Adipose tissue (tissue), 3 donors: ENCODE measurements around the gene PLD2. TPM values are rescaled to one million over a fixed set of nuclear protein-coding genes. Genes with fewer than 3 reads are reported as not detected.
"Not testable (repeated sequence)": the region's sequence is repeated elsewhere in the genome, so short reads cannot be mapped to it uniquely, and the experiment has no call there.

Experiments
- H3K27ac ChIP-seq: one replicate; pipeline ENCODE4 v1.5.1; 2013; ENCODE audit warnings: low read depth, low read length
- WGBS, 3 donors: extraction: QIAGEN DNeasy Blood & Tissue Kit; methylation state at CpG; one replicate each; pipeline ENCODE4 v1.1.7; 2013; 5-methylcytosine and 5-hydroxymethylcytosine counted together
- polyA plus RNA-seq, 3 donors: library from polyadenylated mRNA; stranded (reverse); fragments of 200-250 nt; gene quantifications; one replicate each; pipeline ENCODE4 v1.2.3, GENCODE V29; 2013
- donor health status: healthy with polysubstance abuse.
- donor health status: Bipolar disorder and iron deficiency.
- donor health status: healthy.

The PLD2 gene
- polyA plus RNA-seq, 3 donors, result 14.4 to 32.1 (median 16.0) TPM

DNA sequence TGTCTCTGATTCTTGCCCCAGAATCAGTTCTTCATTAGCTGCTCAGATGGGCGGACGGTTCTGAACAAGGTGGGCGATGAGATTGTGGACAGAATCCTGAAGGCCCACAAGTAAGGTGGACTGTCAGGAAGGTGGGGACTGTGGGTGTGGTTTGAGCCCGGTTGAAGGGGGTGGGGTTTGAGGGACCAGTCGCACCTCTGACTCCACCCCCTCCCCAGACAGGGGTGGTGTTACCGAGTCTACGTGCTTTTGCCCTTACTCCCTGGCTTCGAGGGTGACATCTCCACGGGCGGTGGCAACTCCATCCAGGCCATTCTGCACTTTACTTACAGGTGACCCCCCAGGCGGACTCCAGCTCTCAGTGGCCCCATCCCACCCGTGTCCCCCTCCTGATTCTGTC lies 11.3 kb downstream of the PLD2 start:
- no peak overlapping the region for H3K27ac ChIP-seq
- WGBS, 3 donors, result 78 to 83% (median 79%) methylated on average over 10 to 12 of the region's 12 CpGs

DNA sequence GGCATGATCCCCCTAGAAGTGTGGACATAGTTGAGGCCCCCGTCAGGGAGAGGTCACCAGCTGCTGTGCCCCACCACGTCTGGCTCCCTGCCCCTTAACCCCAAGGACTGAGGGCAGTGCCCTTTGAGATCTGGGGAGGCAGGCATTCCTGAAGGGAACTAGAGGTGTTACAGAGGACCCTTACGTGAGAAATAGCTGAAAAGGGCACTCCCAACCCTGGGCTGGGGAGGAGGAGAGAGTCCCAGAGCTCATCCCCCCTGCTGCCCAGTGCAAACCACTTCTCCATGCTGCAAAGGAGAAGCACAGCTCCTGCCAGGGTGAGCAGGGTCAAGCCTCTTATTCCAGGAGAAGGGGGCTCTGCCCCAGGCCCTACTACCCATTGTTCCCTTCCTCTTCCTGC lies 15.9 kb downstream of the PLD2 start:
- 73 to 86% (median 77%) methylated on average over 3 of the region's 3 CpGs for WGBS, 3 donors
- no peak overlapping the region for H3K27ac ChIP-seq

DNA sequence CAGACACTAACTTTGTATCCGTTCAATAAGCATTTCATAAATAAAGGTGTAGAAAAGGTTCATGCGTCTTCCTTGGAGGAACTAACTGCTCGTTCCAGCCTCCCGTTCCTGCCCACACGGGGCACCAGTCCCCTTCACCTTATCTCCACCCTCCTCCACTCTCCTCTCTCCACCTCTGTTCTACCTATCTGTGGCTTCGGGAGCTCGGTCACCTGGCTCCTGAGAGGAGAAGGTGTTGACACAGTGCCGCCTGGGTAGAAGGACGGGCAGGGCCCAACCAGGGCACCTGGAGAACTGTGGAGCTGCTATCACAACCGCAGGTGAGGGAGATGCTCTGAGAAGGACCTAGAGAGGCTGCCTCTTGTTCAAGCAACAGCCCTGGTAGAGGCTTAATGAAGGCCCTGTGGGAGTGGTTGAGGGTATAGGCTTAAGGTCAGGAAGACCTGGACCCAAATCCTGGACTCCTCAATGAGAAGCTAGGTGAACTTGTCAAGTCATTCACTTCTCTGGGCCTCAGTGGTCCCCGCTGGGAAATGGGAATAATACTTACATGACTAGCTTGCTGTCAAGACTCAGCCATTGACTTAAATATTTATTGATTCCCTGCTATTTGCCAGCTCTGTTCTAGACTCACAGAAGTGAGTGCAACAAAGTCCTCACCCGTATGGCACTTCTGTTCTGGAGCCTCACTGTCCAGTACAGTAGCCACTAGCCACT lies 16.6 kb downstream of the PLD2 start:
- H3K27ac ChIP-seq, result no peak overlapping the region
- 52 to 79% (median 74%) methylated on average over 12 of the region's 12 CpGs for whole genome bisulfite sequencing, 3 donors

DNA sequence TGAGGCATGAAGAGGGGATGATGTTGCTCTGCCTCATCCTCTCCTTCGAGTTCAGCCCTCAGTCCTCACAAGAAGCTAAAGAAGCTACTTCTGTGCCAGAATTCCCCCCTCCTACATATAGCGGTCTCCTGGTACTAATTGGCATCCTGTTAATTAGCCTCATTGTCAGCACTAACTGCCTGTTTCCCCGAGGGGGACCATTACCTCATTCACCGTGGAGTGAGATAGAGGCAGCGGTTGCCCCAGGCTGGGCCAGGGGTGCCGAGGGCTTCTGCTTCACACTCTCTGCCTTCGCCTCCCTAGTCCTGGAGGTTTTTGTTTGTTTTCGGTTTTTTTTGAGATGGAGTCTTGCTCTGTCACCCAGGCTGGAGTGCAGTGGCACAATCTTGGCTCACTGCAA lies 20.4 kb downstream of the PLD2 start:
- WGBS, 3 donors, result 72 to 75% (median 74%) methylated on average over 8 of the region's 8 CpGs
- no peak overlapping the region for H3K27ac ChIP-seq

DNA sequence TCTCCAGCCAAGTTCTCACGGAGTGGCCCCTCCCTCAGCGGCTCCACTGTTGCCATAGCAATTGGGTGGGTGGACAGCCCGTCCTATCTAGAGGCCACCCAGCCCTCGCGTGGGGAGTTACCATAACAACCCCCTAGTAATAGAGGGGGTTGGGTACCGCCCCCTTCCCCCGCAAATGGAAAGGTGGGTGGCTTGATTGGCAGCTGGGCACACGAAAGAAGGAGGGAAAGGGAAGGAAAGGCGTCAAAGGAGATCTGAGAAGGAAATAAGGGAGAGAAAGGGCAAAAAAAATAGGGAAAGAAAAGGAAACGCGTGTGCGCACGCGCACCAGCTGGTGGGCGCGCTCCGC lies 25.9 kb downstream of the PLD2 start:
- H3K27ac ChIP-seq, result not testable (repeated sequence)
- 0 to 3% (median 1%) methylated on average over 8 to 10 of the region's 17 CpGs for WGBS, 3 donors

DNA sequence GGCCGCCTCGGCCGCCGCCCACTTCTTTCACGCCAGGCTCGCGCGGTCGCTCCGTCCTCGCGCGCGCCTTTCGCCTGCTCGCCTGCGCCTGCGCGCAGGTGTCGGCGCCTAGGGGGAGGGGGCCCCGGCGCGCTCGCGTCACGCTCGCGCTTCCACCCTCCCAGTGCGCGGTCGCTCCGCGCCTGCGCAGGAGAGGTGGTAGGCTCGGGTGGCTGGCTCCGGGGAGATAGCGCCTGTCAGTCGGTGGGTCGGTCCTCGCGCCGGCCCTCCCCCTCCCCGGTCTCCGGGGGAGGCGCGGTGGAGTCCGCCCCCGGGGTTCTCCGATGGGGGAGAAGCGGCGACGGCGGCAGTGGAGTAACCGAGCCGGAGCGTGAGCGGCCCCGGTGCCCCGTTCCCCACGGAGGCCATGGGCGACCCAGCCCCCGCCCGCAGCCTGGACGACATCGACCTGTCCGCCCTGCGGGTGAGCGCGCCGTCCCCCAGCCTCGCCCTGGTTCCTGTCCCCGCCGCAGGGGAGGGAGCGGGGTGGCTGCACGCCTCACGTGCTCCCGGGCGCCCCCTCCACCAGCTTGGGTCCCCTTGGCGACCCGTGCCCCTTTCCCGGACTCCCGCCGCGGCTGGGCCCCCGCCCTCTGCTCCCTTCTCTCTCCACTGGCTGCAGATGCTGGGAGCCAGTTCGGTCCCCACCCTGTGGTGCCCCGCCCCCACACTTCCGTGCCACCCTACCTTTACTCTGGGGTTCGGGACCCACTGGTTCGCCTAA lies 26.4 kb downstream of the PLD2 start, which contains the start of gene MINK1:
MINK1 (plus strand) TSS at position 163 of the 763 bp plus-strand sequence; CDS start at position 407, 244 bp downstream.
- 0 to 1% (median 0%) methylated on average over 66 to 84 of the region's 91 CpGs for WGBS, 3 donors
- no peak within 1 kb of the TSS for H3K27ac ChIP-seq

DNA sequence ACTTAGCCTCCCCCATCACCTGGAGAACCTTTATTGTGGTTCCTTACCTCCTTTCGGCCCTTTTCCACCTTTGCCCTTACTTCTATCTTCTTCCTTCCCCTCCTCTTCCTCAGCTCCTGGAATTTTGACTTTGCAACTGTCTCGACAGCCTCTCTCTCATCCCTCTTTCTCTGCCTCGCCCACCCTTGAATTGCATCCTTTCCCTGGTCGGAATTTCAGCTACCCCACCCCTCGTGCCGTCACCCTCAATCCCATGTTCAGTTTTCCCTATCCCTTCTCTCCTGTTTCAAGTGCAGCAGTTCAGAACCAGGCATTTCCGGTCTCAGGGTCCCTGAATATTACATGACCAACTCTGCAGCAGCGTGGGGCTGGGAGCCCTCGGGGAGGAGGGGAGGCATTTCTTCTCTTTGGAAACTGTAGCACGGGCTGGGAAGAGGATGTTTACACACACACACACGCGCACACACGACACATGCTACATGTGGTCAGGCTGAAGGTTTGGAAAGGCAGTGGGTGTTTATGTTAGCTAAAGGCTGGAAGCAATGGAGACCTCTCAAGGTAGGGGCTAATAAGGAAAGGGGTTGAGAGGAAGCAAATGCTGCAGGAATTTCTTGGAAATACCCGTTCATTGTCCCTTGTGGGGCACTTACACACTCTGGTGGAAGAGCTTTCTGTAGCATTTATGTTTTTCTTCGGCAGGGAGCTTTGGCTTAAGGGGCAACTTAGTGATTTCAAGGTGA lies 27.2 kb downstream of the PLD2 start:
- H3K27ac ChIP-seq, result no peak overlapping the region
- 2 to 5% (median 4%) methylated on average over 15 of the region's 15 CpGs for WGBS, 3 donors

DNA sequence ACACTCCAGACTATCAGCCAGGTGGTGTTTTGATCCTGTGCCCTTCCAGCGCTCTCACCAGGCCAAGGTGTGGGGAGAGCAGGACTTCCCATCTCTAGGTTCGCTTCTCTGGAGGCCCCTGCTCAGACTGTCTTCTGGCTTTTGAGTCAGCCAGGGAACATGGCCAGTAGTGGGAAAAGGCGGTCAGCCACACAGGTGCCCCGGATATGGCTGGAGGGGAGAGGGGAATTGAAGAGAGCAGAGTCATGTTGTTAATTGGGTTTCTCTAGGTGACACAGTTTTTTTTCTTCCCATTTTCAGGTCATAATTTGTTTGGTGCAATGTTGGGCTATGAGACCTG lies 27.7 kb downstream of the PLD2 start:
- no peak overlapping the region for H3K27ac ChIP-seq
- WGBS, 3 donors, result 18 to 83% (median 81%) methylated on average over 4 of the region's 4 CpGs

DNA sequence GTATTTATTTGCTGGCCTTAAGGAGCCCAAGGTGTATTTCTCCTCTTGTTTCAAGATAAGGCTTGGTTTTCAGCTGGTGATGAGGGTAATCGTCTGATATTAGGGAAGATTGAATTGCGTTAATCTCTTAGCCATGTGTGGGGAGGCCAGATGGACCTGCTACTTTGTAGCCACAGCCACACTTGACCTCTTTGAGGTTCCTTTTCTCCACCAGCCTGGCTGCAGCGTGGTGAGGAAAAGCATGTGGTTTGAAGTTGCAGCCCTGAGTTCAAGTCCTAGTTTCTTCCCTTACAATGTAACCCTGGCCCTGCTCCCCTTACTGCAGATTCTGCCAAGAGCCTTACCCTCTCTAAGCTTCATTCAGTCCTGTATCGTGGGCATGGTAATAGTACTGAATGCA lies 29.3 kb downstream of the PLD2 start:
- no peak overlapping the region for H3K27ac ChIP-seq
- 67 to 78% (median 73%) methylated on average over 4 of the region's 4 CpGs for WGBS, 3 donors

DNA sequence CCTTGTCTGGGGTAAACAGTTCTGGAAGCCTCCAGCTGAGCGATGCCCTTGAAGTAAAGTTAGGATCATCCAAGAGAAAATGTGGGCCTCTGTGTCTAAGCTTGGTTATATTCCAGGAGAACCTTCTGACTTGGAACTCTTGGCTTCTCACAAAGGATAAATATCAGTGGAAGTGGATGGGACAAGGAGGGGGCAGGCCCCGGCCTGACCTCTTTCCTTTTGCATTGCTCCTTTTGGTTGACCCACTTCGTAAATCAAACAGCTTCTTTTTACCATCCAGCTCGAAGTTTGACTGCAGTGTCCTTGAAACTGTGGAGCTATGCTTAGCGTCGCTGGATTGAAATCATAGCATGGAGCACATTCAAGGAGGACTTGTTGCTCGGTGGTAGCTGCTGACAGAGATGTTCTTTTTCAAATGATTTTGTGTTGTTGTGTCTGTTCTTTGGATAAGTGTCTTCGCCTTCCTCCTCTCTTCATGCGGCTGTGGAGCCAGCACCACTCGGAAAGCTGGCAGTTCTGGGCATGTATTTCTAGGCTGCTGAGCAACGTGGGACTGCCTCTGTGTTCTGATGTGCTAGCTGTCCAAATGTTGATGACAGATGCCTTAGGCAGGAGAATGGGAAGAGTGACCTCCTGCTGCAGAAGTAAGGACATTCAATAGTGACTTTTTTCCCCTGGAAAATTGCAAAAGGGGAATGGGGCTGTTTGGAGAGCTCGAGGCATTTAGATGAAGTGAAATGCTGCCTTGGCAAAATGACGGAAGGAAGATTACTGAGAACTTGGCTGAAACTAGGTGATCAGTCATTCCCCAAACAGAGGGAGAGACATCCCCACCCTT lies 30.7 kb downstream of the PLD2 start:
- H3K27ac ChIP-seq, result no peak overlapping the region
- 43 to 67% (median 58%) methylated on average over 13 of the region's 13 CpGs for WGBS, 3 donors

DNA sequence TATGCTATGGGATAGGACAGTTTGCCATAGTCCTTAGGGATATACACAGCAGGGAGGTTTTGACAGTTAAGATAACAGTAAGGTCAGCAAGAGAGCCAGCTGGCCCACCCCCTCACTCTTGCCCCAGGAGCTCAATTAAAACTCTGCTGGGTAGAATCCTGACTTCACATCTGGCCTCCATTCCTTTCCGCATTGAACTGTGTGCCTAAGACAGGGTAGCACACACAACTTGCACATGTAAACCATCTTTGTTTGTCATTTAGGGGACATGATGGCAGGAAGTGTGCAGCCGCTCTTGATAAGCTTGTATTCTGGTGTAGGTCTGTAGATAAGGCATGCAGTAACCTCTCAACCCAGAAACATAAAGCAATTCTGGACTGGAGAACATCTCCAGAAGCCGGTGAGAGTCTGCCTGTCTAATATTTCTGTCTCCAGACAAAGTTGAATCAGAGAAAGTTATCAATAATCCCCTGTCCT lies 31.4 kb downstream of the PLD2 start:
- WGBS, 3 donors, result 74 to 79% (median 78%) methylated on average over 3 of the region's 3 CpGs

DNA sequence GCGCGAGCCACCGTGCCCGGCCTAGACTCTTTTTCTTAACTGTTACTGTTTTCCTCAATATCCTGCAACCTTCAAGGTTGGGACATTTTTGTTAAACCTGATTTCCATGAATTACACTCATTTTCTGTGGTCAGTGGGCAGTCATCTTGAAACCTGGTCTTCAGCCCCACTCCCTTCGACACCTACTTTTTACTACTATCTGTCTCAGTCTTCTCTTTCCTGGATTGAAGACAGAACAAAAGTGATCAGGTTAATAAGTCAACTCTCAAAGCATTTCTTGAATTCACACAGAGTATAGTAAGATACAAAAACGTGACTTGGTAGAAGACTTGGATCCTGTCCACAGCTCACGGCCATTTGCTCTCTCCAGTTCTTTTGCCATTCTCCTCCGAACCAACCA lies 32.3 kb downstream of the PLD2 start:
- H3K27ac ChIP-seq, result no peak overlapping the region
- WGBS, 3 donors, result 81 to 92% (median 83%) methylated on average over 8 of the region's 8 CpGs

More for the DNA sequence above, 31.4 kb downstream of the PLD2 start:
- no peak overlapping the region for H3K27ac ChIP-seq

DNA sequence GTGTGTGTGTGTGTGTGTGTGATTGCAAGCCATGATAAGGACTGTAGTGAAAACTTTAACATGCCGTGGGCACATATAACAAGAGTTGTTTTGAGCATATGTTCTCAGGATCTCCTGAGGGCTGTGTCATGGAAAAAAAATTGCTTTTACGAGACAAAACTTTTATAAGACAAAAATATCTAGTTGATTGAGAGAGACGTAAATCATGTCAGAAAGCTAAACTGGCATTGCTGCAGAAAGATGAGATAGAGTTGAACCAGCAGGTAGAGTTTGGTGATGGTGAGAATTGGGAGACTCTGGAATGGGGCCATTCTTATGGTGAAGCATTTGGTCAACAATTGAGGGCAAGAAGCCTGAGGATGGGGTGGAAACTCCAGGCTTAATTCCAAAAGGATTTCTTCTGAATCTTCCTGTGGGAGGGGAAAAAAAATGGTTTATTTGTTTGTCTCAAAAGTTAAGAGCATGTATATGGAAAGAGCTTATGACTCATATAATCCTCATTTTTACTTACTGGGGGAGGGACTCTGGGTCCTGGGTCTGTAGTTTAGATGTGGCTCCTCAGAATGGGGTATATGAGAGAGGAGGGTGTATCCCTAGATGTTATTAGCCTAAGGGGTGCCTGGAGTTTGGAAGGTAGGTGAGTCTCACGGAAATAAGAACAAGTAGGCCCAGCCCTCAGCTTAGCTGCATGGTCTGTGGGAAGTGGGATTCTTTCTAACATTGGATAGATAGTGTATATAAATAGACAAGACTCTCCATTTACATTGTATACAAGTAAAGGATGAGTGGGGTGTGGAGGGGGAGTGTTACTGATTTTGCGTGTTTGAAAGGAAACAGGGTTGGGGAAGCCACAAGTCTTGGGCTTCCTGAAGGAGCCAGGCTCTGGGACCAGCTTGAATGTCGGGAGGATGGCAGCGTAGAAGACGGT lies 33.3 kb downstream of the PLD2 start:
- WGBS, 3 donors, result 68 to 80% (median 79%) methylated on average over 8 of the region's 8 CpGs
- no peak overlapping the region for H3K27ac ChIP-seq

DNA sequence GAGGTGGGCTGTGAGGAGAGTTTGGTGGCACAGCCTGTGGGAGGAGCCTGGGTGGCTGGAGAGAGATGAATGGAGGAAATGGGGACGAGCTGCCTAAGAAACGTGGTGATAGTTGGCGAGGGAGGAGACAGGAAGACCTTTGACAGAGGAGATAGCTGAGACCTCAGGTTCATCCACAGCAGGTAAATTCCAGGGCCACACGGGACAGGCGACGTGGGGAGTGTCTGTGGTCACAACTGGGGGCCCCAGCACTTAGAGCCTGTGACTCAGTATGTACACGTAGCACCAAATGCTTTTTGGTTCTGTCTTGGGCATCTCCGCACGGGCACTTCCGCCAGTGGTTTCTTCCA lies 33.9 kb downstream of the PLD2 start:
- 79 to 82% (median 80%) methylated on average over 9 to 10 of the region's 10 CpGs for WGBS, 3 donors
- H3K27ac ChIP-seq, result no peak overlapping the region

DNA sequence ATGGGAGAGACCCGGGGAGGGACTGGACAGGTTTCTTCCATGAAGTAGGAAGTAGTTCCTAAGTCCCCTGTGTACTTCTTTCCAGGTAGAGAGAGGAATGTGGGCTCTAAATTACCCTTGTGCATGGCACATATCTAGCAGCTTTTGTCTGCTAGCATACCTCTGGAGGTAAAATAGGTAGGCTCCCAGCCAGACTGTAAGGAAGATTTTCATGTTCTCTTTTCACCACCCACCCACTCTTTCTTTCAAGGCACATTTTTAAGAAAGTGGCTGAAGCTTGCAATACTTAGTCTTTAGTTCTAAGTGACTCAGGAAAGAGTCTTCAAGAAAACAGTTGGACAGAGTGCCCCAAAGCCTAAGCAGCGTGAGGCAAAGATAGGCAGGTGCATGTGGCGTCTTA lies 35.4 kb downstream of the PLD2 start:
- 94% methylated on average over 3 of the region's 3 CpGs for WGBS, 3 donors
- no peak overlapping the region for H3K27ac ChIP-seq

DNA sequence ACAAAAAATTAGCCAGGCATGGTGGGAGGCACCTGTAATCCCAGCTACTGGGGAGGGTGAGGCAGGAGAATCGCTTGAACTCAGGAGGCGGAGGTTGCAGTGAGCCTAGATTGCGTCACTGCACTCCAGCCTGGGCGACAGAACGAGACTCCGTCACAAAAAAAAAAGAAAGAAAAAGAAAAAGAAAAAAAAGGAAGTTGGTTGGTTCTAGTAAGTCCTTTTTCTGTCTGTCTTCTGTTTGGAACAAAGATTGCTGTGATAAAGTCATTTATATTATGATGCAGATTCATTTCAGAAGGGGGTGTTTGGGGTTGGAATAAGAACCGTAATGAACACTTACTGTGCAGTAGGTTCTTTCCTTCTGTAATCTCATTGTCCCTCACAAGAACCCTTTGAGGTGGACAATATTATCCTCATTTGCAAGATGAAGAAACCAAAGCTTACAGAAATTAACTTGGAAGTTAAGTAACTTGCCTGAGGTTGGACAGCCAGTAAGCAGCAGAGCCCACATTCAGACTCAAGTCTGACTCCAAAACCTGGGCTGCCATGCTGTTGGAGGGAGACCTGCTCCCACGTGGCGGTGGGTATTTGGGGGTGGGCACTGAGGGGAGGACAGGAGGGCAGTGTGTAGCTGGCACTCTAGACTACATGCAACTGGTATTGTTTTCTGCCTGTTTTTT lies 36.5 kb downstream of the PLD2 start:
- 55 to 87% (median 68%) methylated on average over 9 of the region's 9 CpGs for WGBS, 3 donors
- no peak overlapping the region for H3K27ac ChIP-seq

DNA sequence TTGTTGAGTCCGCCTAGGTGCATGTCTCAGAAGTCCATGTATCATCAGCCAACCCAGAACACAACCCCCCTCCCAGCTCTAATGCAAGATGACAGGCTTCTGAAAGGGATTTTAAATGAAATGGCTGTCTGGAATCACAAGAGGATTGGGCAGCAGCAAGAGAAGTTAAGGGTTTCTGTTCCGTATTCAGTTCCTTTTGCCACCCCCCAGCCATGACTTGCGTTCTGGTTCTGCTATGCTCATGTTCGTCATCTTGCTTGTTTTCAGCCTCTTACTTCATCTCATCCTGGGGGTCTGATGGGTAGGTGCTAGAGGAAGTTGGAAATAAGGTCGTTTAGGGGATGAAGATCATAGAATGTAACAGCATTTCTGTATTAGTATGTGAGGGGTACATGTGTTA lies 38.2 kb downstream of the PLD2 start:
- 59 to 86% (median 75%) methylated on average over 5 of the region's 5 CpGs for WGBS, 3 donors
- no peak overlapping the region for H3K27ac ChIP-seq
